Measurements from ENCODE around the gene BTNL8.

GRCh38 chr5:180898621-180899246 is at the start of gene BTNL8:
- TF ChIP-seq CTCF (IDR thresholded peaks at IDR 0.05; ENCODE audit: poor library complexity) (no peak), EZH2phosphoT487 (IDR thresholded peaks at IDR 0.05; ENCODE audit: low read depth, severe bottlenecking, unreplicated experiment) (no peak), EZH2 (IDR thresholded peaks at IDR 0.05; ENCODE audit: borderline replicate concordance) (no peak)

Measured in hepatocyte (in vitro differentiated cells).